NCI-H187 (cell line): ENCODE results near the gene PRKAG2.

Experiments
- DNase-seq, 2 experiments: peaks; one replicate each; lab custom pipeline; 2025; lab: John Stamatoyannopoulos, UW

Gene PRKAG2

DNA sequence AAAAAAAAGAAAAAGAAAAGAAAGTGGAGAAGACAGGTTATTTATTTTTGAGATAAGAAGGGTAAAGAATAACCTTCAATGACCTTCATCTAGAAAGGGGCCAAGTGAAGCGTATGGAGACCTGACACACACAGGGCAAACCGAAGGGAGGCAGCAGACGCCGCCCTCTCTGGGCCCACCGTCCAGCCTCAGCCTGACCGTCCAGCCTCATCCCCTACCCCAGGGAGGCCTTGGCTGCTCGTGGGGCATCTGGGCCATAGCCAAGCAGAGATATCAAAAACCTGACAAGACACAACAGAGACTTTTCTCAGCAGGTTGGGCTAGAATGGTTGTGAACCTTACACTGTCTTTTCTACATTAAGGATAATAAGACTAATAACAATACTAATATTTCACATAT, 10.9 kb downstream of the PRKAG2 start:
- no peak for DNase-seq

DNA sequence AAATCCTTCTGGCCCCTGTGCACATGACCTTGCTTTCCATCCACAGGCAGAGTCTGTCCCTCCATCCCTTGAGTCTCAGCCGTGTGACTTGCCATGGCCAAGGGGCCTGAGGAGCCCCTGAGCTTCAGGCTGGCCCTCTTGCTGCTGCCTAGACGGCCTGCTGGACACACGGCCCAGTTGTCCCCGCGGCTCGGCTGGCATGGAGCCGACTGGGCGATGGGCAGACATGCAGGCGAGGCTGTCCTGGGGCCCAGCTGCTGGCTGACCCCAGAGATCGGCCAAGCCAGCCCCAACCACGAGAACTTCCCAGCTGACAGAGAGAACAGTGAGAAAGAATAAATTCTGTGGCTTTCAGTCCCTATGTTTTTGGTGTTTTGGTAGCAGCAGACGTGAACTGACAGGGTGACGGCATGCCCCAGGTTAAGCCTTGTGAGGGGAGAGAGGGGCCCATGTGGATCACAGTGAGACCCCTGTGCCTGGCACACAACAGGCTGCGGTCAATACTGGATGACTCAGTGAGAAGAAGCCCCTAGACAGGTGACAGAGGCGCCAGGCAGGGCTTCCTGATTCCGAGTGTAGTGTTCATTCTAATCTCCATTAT, 11.7 kb downstream of the PRKAG2 start:
- DNase-seq = no peak

DNA sequence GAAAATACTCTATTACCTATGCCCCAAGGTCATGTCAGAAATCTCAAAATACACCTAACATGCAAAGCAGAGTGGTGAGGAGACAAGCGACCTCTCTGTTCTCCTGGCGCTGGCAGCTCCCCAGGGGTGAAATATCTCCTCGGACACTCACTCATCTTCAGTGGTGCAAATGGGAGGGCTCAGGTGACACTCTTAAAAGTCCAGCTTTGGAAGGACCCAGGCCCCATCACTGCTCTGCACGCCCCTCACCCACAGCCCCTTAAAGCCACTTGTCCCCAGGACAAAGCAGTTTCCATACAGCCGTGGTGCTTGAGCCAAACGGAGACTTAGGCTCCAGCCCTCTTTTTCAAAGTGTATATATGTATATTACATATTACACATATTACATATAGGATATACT, 12.4 kb downstream of the PRKAG2 start:
- DNase-seq = no peak

DNA sequence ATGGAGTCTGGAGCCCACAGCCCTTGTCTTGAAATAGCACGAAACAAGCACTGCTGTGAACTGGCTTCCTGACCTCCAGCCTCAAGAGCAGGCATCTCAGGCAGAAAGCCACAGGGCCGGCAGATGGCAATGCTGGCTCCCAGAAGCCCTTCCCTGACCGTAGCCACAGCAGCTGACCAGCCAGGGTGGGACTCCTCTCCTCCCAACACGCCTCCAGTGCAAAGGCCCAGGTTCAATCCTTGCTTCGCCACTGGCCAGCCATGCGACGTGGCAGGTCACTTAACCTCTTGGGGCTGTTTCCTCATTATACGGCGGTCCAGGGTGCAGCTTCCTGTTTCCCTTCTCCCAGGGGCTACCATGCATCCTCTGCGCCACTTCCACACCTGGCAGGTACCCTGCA, 12.8 kb downstream of the PRKAG2 start:
- no peak for DNase-seq

DNA sequence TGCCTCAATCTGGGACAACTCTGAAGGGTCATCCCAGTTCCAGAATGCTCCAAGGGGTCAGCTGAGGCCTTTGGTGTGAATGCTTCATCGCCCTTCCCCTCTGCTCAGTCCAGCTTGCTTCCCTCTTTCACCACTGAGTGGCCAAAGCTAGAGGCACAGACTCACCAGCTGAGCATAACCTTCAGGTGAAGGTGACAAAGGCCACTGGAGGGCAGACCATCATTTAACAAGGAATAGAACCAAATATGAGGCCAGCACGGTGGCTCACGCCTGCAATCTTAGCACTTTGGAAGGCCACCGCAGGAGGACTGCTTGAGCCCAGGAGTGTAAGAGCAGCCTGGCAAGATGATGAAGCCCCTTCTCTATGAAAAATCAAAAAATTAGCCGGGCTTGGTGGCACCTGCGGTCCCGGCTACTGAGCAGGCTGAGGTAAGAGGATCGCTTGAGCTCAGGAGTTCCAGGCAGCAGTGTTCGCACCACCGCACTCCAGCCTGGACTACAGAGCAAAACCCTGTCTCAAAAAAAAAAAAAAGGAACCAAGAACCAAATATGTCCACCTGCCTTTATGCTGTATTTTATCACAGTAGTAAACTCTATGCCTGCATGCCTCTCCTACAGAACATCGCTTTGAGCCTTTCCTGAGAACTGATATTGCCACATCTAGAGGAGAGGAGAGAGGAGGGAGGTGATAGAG, 13.4 kb downstream of the PRKAG2 start:
- no peak for DNase-seq

DNA sequence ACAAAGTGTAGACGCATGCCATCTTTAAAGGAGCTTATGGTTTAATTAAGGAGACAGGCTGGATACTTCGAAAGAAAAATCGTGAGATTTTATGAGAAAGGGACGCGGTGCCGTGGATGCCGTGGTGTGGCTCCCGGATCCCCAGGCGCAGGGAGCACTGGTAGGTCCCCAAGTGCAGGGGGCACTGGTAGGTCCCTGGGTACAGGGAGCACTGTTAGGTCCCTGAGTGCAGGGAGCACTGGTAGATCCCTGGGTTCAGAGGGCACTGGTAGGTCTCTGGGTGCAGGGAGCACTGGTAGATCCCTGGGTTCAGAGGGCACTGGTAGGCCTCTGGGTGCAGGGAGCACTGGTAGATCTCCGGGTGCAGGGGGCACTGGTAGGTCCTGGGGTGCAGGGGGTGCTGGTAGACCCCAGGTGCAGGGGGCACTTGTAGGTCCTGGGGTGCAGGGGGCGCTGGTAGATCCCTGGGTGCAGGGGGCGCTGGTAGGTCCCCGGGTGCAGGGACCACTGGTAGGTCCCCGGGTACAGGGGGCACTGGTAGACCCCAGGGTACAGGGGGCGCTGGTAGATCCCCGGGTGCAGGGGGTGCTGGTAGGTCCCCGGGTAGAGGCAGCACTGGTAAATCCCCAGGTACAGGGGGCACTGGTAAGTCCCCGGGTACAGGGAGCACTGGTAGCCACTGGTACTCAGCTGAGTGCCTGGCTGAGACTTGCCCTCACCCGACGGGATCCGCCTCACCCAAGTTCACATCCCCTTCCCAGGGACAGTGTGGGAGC, 14.1 kb downstream of the PRKAG2 start:
- DNase-seq = no peak

DNA sequence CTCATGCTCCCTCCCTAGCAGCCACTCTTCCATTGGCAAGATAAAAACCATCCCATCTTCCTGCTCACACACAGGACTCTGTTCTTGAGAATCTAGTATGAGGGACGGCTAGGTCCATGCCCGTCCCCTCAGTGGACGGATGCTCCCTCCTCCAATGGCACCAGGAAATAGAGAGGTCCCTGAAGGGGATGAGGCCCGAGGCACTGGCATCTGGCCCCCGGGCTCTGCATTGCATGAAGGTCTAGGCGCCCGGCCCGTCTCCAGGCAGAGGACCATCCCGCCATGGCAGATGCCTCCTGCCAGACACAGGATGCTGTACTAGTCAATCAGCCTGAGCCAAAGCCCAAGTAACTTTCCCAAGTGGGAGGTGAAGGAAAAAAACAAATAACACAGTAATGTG, 15.0 kb downstream of the PRKAG2 start:
- DNase-seq = no peak

DNA sequence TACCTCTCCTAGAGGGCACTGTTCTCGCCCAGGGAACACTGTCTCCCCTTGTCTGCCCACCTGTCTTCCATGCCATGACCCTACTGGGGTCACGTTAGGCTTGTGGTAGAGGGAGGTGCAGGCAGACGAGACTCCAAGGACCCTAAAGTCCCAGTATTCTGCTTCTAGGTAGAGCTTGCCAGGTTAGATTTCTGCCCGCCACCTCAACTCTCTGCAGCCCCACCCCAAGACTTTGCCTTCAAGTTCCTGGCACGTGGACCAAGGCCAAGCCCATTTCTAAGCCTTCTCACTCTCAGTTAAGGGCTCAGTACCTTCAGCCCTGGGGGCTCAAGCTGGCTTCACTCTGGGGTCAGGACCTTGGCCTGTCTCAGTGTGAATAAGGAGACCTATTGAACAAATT, 16.1 kb downstream of the PRKAG2 start:
- DNase-seq = no peak

DNA sequence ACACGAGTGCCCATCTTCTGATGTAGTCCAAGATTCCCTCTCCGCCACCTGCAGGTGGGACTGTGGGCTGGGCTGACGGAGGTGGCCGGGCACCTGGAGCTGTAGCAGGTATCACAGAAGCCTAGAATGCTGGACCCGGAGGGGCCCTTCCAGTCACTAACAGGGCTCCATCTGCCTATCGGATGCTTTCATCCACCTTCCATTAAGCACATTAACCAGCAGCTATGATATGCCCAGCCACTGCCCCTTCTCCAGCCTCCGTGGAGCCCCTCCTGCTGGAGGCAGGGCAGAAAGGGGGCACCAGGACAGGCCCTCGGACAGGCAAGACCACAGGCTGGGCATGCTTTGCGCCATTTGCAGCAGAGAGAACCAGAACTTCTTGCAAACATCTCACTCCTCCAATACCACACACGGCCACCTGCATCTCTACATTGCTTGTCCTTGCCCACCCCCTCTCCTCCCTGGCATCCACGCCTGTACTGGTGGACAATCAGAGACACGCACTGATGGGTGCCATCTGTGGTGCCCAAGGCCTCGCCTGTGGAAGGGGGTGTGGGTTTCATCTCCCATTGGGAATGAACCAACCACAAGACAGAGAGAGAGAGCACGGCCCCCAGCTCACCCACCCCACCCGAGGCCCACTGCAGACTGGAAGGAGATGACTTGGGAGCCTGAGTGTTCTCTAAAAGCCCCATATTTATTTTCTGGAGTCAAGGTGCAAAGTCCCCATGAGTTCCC, 16.8 kb downstream of the PRKAG2 start:
- DNase-seq = no peak

DNA sequence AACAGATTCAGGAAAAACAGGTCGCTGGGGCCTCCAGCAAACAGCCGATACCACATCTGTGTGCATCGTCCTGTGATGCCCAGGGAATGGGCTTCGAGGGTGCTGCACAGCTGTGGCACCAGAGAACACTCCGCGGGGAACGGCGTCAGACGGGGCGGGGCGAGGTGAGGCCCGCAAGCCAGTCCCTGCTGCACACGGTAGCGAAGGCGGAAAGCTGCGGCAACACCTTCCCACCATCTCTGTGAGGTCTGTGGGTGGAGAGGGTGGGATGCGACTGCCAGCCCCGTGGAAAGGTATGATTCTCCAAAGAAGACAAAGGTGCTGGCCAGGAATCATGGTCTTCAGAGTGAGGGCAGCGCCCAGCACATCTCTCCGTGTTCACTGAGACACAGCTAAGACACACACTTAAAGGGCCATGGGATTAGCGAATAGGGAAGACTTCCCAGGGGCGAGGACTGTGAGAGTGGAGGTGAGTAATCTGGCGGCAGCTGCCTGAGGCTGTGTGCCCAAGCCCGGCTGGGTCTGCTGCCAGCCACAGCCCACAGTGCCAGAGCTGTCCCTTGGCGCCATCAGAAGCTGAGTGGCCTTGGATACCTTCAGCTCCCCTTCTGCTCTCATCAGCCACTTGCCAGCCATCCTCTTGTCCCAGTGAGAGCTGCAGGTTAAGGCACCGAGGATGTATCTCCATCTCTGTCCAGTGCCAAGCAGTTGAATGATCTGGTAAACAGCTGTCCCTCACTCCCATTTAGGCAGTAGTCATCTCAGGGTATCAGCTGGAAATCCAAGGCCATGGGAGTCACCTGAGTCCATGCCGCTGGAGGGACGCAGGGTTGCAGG, 17.6 kb downstream of the PRKAG2 start:
- no peak for DNase-seq

DNA sequence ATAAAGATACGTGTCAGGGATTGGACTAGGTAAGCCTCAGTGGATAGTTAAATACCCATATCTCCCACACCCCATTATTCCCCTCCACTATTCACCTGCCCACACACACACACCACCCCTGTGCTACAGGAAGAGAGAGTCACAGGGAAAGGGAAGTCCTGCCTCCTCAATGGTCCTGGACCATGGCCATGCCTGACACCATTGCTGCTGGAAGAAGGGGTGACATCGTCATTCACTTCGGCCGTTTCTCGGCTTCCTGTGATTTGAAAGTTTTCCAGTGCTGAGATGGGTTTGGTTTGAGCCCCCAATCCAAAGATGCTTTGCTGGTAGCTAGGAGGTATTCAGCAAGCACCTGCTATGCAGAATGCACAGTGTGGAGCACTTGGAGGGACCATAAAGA, 18.5 kb downstream of the PRKAG2 start:
- DNase-seq = no peak

DNA sequence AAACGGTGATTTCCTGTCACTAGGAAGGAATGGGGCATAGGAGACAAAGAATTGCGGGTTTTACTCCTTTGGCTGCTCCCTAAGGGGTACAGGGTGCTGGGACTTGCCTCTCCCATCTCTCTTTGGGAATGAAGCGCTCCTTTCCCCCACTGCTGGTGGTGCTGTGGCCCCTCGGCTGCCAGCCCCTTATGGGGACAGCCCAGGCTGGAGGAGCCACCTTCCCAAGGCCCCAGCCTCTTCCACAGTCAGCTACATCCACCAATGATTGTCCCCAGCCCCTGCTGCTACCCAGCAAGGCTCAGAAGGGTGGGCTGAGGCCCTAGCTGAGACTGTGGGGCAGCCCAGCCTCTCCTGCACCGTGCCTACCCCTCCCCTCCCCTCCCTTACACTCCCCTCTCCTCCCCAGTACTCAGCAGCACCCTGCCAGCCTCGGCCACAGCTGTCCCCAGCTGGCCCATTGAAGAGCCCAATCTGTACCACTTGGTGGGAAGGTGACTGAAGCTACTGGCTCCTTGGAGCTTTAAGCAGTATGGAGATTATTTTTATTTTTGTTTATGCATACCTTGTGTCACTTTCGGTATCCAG, 19.0 kb downstream of the PRKAG2 start:
- no peak for DNase-seq

DNA sequence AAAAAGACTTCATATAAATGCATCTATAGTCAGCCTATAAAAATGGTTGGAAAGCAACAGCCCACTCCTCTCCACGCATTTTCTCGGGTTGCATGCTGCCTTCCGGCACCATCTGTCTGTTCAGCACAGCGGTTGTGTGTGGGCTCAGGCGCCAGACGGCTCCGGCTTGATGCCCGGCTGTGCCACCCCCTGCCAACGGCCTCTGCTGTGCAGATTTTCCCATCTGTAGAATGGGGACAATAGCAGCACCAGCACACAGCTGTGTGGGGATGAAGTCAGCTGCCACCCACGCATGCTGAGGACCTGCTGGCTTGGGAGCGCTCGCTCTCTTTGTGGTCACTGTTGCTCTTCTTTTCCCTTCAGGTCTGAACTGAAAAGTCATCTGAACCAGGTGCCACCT, 19.5 kb downstream of the PRKAG2 start:
- DNase-seq = no peak

DNA sequence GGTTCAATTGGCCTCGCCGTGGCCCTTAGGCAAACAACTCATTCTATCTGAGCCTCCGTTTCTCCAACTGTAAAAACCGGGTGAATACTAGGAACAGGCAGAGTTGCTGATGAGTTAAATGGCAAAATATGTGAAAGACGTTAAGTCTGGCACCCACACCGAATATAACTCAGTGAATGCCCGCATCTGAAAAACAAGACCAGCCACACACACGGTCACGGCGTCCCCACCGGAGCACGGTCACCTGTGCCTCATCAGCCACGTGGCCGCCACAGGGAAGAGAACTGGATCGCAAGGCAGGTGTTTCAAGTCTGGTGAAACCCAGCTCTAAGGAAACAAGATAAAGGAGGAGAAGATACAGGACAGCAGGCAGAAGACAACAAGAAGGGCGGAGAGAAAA, 20.4 kb downstream of the PRKAG2 start:
- DNase-seq = no peak

DNA sequence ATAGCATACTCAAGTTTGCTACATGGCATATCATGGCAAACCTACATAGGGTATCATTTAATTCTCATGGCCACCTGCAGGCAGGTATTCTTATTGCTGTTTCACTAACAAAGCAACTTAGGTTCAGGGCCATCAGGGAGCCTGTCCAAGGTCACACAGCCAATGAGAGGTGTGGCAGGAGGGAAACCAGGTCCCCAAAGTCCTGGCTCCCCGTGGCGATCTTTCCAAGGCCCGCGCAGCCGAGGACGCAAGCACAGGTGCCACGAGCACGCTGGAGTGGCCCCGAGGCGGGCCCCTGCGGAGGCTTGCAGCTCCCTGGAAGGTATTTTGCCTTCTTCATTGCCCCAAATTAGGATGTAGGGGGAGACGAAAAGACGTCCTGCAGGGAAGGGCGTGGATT, 20.8 kb downstream of the PRKAG2 start:
- DNase-seq = no peak

DNA sequence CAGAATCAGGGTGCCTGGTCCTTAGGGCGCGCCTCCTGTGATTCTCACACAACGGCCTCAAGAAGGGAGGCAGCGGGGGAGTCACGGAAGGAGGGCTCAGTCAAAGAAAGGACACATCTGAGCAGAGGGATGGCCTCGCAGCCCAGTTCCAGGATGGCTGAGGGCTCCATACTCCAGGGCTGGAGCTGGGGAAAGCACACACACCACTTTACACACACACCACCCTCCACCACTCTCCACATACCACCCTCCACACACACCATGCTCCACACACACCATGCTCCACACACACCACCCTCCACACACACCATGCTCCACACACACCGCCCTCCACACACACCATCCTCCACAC, 22.2 kb downstream of the PRKAG2 start:
- DNase-seq = no peak

DNA sequence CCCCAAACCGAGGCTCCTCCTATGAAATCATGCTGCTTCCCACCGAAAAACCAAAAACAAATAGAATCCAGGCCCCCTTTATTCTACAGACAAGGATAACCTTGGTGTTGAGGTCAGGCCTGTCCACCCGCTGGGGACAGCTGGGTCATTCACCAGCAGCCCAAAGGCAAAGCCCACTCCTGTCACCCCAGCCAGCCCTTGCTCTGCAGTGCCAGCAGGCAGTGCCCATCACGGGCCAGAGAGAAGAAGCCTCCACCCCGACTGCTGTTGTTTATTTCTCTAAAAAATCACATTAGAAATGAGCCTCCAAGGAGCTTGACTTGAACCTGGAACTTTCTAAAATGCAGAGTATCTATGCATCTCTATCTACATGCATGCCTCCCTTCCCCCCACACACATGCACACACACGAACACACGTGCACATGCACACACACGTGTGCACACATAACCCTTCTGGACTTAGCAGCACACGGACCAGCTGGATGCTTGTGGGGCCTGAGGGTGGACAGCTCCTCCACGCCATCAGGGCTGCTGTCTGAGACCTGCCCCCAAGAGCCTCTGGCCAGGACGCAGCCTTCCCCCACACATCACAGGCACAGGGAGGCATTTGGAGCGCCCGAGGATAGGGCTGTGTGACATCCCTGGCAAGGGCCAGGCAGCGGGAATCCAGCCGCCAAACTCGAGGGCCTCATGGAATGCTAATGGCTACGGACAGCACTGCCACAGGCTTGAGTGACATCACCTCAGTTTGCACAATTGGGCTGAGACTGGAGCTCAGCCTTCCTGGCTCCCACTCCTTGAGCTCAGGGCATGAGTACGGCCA, 22.8 kb downstream of the PRKAG2 start:
- DNase-seq = no peak

DNA sequence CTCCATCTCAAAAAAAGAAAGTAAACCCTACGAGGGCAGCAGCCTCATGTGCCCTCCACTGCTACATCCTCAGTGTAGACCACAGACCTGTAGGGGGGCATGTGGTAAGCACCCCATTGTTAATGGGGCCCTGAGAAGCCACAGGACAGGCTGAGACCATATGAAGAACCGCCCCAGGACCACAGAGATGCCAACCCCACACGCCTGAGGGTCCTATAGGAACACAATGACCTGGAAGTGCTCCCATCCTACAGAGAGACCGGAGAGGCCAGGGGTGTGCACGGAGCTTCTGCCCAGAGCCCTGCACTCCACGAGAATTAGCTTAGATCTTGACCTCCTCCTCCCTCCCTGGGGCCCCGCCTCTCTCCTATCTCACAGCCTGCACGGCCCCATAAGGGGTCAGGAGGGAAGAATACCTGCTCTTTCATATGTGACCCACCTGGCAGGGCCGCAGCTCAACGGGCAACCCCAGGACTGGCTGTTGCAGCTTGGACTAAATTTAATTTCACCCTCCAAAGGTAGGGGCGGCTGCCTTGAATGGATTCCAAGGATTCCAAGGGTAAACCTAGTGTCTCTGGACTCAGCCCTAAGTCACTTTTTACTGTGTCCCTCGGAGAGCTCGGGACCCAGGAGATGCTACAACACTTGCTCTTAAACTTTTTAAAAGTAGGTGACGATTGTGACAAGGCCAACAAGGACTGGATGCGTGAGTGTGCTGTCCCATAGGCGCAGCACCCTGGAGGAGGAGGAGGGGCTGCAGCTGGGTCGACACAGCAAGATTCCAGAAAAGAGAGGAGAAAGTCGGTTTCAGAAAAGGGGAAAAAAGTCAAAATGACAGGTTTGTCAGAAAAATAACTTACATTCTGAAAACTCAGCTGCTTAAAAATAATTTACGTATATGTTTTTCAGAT, 24.2 kb downstream of the PRKAG2 start:
- DNase-seq = no peak

DNA sequence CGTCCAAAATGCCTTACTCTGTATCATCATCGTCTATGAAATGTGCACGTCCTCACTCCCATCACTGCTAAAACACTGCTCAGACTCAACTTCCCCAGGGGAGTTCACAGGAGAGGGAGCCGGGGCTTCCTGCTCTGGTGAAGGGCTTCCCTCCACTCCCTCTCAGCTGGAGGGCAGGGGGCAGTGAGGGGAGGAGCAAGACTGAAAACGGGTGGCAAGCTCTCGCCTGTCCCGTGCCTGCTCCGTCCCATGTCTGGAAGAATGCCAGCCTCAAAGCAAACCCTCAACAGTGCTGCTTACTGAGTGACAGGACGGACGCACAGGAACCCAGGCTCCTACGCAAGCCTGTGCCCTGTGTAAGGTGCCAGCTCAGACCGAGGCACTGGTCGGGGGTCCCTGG, 25.1 kb downstream of the PRKAG2 start:
- DNase-seq = no peak
